HepG2 (cell line): ENCODE measurements around the gene RIT2. TPM values are rescaled to one million over a fixed set of nuclear protein-coding genes. Genes with fewer than 3 reads are reported as not detected.

Source experiments
- ATAC-seq: fragments of 200-7000 bp; cut with Tn5 transposase; 3 replicates; pipeline ENCODE4 v1.9.1; 2020; ENCODE audit warnings: mild to moderate bottlenecking, moderate library complexity
- BruUV-seq: library from RNA; stranded (reverse); fragments of 400-500 nt; replicated peaks from 2 replicates; lab custom pipeline; 2021; lab: Mats Ljungman, UMichigan
- CTCF ChIA-PET: fragments of 300-600 bp; formaldehyde crosslinking; extraction: SDS; loops from one replicate; lab custom pipeline; 2021; ENCODE audit warnings: low total read pairs, inconsistent platforms, low intra/inter-chr PET ratio; lab: Yijun Ruan, JAX
- POLR2A ChIA-PET: fragments of 350-600 bp; sonication (Branson Sonifier 250); formaldehyde crosslinking; loops from one replicate; lab custom pipeline; 2020; ENCODE audit warnings: antibody characterized with exemption, inconsistent platforms; lab: Yijun Ruan, JAX
- DNase-seq: peaks from one replicate; pipeline ENCODE4 v3.0.0-alpha.2; 2015; ENCODE audit warnings: low spot score
- FAIRE-seq: peaks from 3 replicates; lab custom pipeline; 2011; peaks lifted over from hg19 to GRCh38; lab: Jason Lieb, UNC
- H2AFZ ChIP-seq: one replicate; pipeline ENCODE4 v1.6.1; 2011; ENCODE audit warnings: low read length, inconsistent platforms
- H3K27ac ChIP-seq: fragments of 300-600 bp; 3 replicates; pipeline ENCODE4 v1.8.0; 2011; ENCODE audit warnings: mixed run types, mild to moderate bottlenecking, mixed read lengths, low read length, inconsistent platforms; ENCODE audit not compliant: insufficient read depth; ENCODE audit errors: extremely low read length
- H3K27me3 ChIP-seq, 2 experiments: fragments of 200-600 bp in 1 of 2; 2 replicates in 1 of 2; 3 replicates in 1 of 2; pipeline versions ENCODE4 v1.6.0 to v1.8.0; 2011; ENCODE audit warnings: low read length in 2 of 2, mild to moderate bottlenecking in 2 of 2, moderate library complexity in 2 of 2, inconsistent platforms in 1 of 2; ENCODE audit not compliant: insufficient read depth in 2 of 2, control insufficient read depth in 1 of 2
- H3K36me3 ChIP-seq, 2 experiments: fragments of 200-600 bp in 1 of 2; replicated peaks in 1 of 2; 2 replicates in 1 of 2; 3 replicates in 1 of 2; pipeline versions ENCODE4 v1.5.1 to v1.8.0; 2011; ENCODE audit warnings: low read length in 2 of 2, inconsistent platforms in 1 of 2; ENCODE audit not compliant: insufficient read depth in 2 of 2, control insufficient read depth in 1 of 2
- H3K4me1 ChIP-seq: 2 replicates; pipeline ENCODE4 v1.5.1; 2012; ENCODE audit warnings: low read length, inconsistent platforms; ENCODE audit not compliant: insufficient read depth
- H3K4me2 ChIP-seq: 2 replicates; pipeline ENCODE4 v1.6.0; 2011; ENCODE audit warnings: low read depth, low read length, inconsistent platforms
- H3K4me3 ChIP-seq, 3 experiments: fragments of 200-600 bp in 1 of 3; sonication (generic), shearing (Covaris generic) in 1 of 3; replicated peaks in 1 of 3; 2 replicates each; pipeline ENCODE4 v1.5.1; 2011 to 2016; ENCODE audit warnings: low read length in 3 of 3, inconsistent platforms in 2 of 3, low read depth in 2 of 3, mild to moderate bottlenecking in 2 of 3, control low read depth in 1 of 3, mixed read lengths in 1 of 3; ENCODE audit not compliant: insufficient read depth in 1 of 3
- H3K79me2 ChIP-seq: one replicate; pipeline ENCODE4 v1.6.1; 2011; ENCODE audit warnings: low read length, inconsistent platforms; ENCODE audit not compliant: insufficient read depth
- H3K9ac ChIP-seq: 2 replicates; pipeline ENCODE4 v1.6.0; 2011; ENCODE audit warnings: mild to moderate bottlenecking, low read depth, low read length, inconsistent platforms; ENCODE audit not compliant: insufficient read depth
- H3K9me3 ChIP-seq: 2 replicates; pipeline ENCODE4 v1.5.1; 2012; ENCODE audit warnings: mild to moderate bottlenecking, low read length
- H4K20me1 ChIP-seq: 2 replicates; pipeline ENCODE4 v1.6.0; 2011; ENCODE audit warnings: inconsistent platforms, mild to moderate bottlenecking, low read length, moderate library complexity; ENCODE audit not compliant: insufficient read depth
- ATF6 ChIP-seq: sonication (generic); formaldehyde crosslinking; conservative IDR thresholded peaks from 2 replicates; pipeline ENCODE4 v1.4.0; 2020; ENCODE audit warnings: missing genetic modification reagents
- BRD4 ChIP-seq: sonication (generic); formaldehyde crosslinking; IDR thresholded peaks from 2 replicates; pipeline ENCODE4 v1.4.0; 2020; ENCODE audit warnings: missing genetic modification reagents
- GFI1 ChIP-seq: sonication (generic); formaldehyde crosslinking; IDR thresholded peaks from 2 replicates; pipeline ENCODE4 v1.5.0; 2020; ENCODE audit warnings: missing genetic modification reagents, mild to moderate bottlenecking, borderline replicate concordance
- HIVEP1 ChIP-seq: sonication (generic); formaldehyde crosslinking; IDR thresholded peaks from 2 replicates; pipeline ENCODE4 v1.4.0; 2020; ENCODE audit warnings: mild to moderate bottlenecking, missing genetic modification reagents
- NCOA1 ChIP-seq: sonication (generic); formaldehyde crosslinking; IDR thresholded peaks from 2 replicates; pipeline ENCODE4 v1.9.0; 2021; ENCODE audit warnings: missing genetic modification reagents
- PCBP1 ChIP-seq: fragments of 200-400 bp; formaldehyde crosslinking; IDR thresholded peaks from 2 replicates; pipeline ENCODE4 v1.6.1; 2017; ENCODE audit warnings: mild to moderate bottlenecking, low read depth, low read length, borderline replicate concordance
- TCF7L2 ChIP-seq: IDR thresholded peaks from 2 replicates; pipeline ENCODE4 v1.6.1; 2011; ENCODE audit warnings: mild to moderate bottlenecking, low read depth, low read length, moderate library complexity
- TEF ChIP-seq: sonication (generic); formaldehyde crosslinking; IDR thresholded peaks from 2 replicates; pipeline ENCODE4 v1.5.0; 2020; ENCODE audit warnings: missing genetic modification reagents
- TP53 ChIP-seq: sonication (generic); formaldehyde crosslinking; conservative IDR thresholded peaks from 2 replicates; pipeline ENCODE4 v1.4.0; 2020; ENCODE audit warnings: missing genetic modification reagents
- ZBTB7A ChIP-seq: sonication (generic); formaldehyde crosslinking; IDR thresholded peaks from 2 replicates; pipeline ENCODE4 v1.8.0; 2022; ENCODE audit warnings: mild to moderate bottlenecking, missing genetic modification reagents
- WGBS: methylation state at CpG from one replicate; pipeline ENCODE4 v1.1.6; 2017; ENCODE audit warnings: low lambda C conversion rate; 5-methylcytosine and 5-hydroxymethylcytosine counted together
- in situ Hi-C: cut with HindIII; loops from 2 replicates; pipeline ENCODE4 v1.10.0; 2017; ENCODE audit warnings: low pct_unique_long_range_greater_than_20kb; ENCODE audit not compliant: extremely low pct_ligation_motif_present
- intact Hi-C: fragments of 100-400 bp; cut with micrococcal nuclease; formaldehyde crosslinking; loops from one replicate; pipeline ENCODE4 v1.10.0; 2022; ENCODE audit not compliant: unreplicated experiment
- polyA plus RNA-seq, 8 experiments: library from polyadenylated mRNA; depleted of rRNA in 3 of 8; stranded (reverse) in 7 of 8; unstranded in 1 of 8; fragments of >200 nt; fragmentation: Illumina TruSeq in 4 of 8; extraction: Trizol in 4 of 8; gene quantifications; 2 replicates each; pipeline versions ENCODE4 v1.2.1 to v1.2.3, GENCODE V29; 2011 to 2016; ENCODE audit warnings: low read depth in 4 of 8, missing spikeins in 1 of 8, mixed read lengths in 1 of 8; ENCODE audit not compliant: insufficient read depth in 1 of 8
- total RNA-seq, 5 experiments: library from RNA; depleted of rRNA; stranded (reverse); fragments of >200 nt; fragmentation: Illumina TruSeq; extraction: Trizol; gene quantifications; 2 replicates each; pipeline ENCODE4 v1.2.3, GENCODE V29; 2016; ENCODE audit warnings: low read depth in 1 of 5

RIT2 gene
- total and polyA plus RNA-seq, 2 of the 13 experiments (the other 11 are each of a cell fraction or from before 2014, with no cell fraction given) = not detected

- H3K4me1 ChIP-seq = no peaks in the 10 kb centered on the region
- TF ChIP-seq TEF (no peak), ZBTB7A (CRISPR knock-in tag) (no peak), NCOA1 (no peak), ATF6 (CRISPR knock-in tag) (no peak), BRD4 (no peak), PCBP1 (no peak), TCF7L2 (no peak), TP53 (CRISPR knock-in tag) (no peak), GFI1 (CRISPR knock-in tag) (no peak), HIVEP1 (CRISPR knock-in tag) (no peak)
- DNase-seq = no peak
- no peaks in the 10 kb centered on the region for H3K36me3 ChIP-seq
- H3K4me3 ChIP-seq = no peak overlapping the region
- ChIA-PET POLR2A (no interaction called here), CTCF (no interaction called here)
- 52% methylated on average over 4 of the region's 4 CpGs for WGBS
- H3K27ac ChIP-seq = no peak overlapping the region
- H3K9me3 ChIP-seq = peaks cover 5% of the 10 kb centered on the region; the same call in 1 of the 2 replicates
- in situ Hi-C loops = no loop called here
- H3K79me2 ChIP-seq = no peaks in the 10 kb centered on the region
- H4K20me1 ChIP-seq = no peaks in the 10 kb centered on the region
- intact Hi-C loops = no loop called here
- FAIRE-seq = no peak
- H2AFZ ChIP-seq = no peak overlapping the region
- BruUV-seq = no TSS peak
- ATAC-seq = no peak
- H3K4me2 ChIP-seq = no peak overlapping the region
- no peaks in the 10 kb centered on the region for H3K27me3 ChIP-seq
- H3K9ac ChIP-seq = no peak overlapping the region
Measured at GRCh38 chr18:42706029-42706608, 409.4 kb downstream of the RIT2 start.

Other genes with a start within 250 kb of the RIT2 start
- not detected in 2 replicates for gene SYT4, start 161.8 kb upstream of the RIT2 start, total RNA-seq (2016; rRNA removed; fragmentation: Illumina TruSeq; extraction: Trizol)
- not detected in 2 replicates for gene SYT4, start 161.8 kb upstream of the RIT2 start, polyA plus RNA-seq (2011; rRNA removed)